Kidney glomerular epithelial cell (primary cell): Measurements from ENCODE around the gene CCDC171.
"Not testable (repeated sequence)": the region's sequence is repeated elsewhere in the genome, so short reads cannot be mapped to it uniquely, and the experiment has no call there.

Source experiments
- DNase-seq: peaks from one replicate; lab custom pipeline; 2025; lab: John Stamatoyannopoulos, UW

The CCDC171 gene

GRCh38 chr9:15763371-15763770 lies 210.5 kb downstream of the CCDC171 start:
- no peak for DNase-seq

DNA sequence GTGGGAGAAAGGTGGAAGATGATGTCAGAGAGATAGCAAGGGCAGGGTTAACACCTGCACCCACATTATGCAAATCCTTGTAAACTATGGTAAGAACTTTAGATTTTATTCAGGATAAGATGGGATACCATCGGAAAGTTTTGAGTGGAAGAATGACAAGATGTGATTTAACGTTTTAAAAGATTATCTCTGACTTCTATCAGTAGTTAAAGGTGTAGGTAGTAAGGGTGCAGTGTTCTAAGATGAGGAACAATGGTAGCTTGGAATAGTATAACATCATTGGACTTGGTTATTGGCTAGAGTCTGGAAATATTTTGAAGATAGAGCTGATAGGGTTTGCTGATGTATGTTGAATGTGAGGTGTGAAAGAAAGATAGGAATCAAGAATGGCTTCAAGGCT lies 211.3 kb downstream of the CCDC171 start:
- no peak for DNase-seq

DNA sequence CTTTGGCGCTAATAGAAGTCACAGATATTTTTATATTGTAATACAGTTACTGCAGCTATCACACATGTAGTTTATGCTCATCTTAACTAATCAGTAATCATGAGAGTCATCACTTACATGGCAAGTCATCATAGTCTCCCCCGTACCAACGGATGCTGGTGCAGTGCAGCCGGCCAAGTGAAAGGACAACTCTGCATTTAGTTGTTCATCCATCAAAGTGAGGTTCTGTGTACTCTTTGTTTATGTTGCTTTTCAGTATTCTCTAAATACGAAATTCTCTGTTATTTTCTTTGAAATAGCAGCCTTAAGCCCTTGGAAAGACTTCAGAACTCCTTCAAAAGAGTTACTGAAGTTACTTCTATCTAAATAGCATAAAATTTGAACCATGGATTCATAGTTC lies 216.7 kb downstream of the CCDC171 start:
- no peak for DNase-seq

DNA sequence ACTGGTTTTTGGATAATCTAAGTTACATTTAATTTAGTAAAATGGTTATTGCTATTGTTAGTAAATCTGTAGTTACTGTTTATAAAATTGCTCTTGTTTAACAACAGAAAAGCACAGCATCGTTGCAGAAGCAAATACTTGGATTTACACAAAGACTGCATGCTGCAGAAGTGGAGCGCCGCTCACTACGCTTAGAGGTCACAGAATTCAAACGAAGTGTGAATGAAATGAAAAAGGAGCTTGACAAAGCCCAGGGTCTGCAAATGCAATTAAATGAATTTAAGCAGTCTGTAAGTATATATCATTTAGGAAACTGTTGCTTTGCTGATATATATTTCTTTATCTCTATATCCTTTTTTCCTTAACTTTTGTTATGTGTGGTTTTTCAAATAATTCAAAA lies 226.0 kb downstream of the CCDC171 start:
- no peak for DNase-seq

DNA sequence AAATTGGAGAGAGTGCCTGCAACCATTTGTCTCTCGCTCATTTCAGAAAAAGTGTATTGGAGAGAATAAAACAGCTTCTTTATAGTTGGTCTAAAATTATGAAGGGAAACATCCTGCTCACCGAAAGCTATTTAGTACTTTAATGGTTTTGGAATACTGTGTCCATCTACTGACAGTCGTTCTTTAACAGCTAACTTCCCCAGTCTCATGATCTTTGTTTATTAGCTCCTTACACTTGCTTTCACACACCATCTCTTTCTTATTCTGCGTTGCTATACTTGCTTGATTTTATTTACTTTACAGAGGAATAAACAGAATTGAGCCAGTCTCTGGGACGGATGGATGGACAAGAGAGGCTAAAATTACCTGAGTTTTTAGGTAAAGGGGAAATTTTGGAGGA lies 229.3 kb downstream of the CCDC171 start:
- DNase-seq: no peak

GRCh38 chr9:15785584-15785983 lies 232.7 kb downstream of the CCDC171 start:
- no peak for DNase-seq

DNA sequence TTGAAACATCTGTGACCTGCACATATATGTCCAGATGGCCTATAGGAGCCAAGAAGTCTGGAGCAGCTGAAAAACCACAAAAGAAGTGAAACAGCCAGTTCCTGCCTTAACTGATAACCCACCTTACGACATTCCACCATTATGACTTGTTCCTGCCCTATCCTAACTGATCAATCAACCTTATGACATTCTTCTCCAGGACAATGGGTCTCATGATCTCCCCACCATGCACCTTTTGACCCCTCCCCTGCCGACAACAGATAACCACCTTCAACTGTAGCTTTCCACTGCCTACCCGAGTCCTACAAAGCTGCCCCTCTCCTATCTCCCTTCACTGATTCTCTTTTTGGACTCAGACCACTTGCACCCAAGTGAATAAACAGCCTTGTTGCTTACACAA lies 233.8 kb downstream of the CCDC171 start:
- DNase-seq: no peak

DNA sequence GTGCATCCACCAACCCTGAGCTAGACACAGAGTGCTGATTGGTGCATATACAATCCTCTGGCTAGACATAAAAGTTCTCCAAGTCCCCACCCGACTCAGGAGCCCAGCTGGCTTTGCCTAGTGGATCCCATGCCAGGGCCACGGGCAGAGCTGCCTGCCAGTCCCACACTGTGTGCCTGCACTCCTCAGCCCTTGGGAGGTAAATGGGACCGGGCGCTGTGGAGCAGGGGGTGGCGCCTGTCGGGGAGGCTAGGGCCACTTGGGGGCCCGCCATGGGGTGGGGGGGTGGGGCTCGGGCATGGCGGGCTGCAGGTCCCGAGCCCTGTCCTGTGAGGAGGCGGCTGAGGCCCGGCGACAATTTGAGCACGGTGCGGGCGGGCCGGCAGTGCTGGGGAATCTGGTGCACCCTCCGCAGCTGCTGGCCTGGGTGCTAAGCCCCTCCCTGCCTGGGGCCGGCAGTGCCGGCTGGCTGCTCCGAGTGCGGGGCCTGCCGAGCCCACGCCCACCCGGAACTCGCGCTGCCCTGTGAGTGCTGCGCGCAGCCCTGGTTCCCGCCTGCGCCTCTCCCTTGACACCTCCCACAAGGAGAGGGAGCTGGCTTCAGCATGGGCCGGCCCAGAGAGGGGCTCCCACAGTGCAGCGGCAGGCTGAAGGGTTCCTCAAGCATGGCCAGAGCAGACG lies 257.5 kb downstream of the CCDC171 start:
- not testable (repeated sequence) for DNase-seq

DNA sequence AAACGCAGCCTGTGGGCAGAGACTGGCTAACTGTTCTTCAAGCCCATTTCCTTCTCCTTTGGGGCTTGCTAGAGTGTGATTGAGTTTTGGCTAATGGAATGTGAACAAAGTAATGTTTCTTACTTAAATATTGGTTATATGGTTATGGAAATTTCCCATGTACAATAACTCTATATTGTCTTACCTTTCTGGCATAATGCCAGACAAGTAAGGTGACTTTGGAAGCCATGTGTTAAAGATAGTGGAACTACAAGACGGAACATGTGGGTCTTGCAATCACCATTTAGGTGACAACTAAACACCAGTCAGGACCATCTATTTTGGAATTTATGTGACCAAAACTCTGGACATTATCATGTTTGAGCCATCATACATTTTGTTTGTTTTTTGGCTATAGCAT lies 260.2 kb downstream of the CCDC171 start:
- DNase-seq: no peak

GRCh38 chr9:15824310-15824709 lies 271.5 kb downstream of the CCDC171 start:
- DNase-seq: no peak

GRCh38 chr9:15831384-15831783 lies 278.5 kb downstream of the CCDC171 start:
- no peak for DNase-seq

- no peak for DNase-seq
Observed at GRCh38 chr9:15834541-15834940, 281.7 kb downstream of the CCDC171 start.

DNA sequence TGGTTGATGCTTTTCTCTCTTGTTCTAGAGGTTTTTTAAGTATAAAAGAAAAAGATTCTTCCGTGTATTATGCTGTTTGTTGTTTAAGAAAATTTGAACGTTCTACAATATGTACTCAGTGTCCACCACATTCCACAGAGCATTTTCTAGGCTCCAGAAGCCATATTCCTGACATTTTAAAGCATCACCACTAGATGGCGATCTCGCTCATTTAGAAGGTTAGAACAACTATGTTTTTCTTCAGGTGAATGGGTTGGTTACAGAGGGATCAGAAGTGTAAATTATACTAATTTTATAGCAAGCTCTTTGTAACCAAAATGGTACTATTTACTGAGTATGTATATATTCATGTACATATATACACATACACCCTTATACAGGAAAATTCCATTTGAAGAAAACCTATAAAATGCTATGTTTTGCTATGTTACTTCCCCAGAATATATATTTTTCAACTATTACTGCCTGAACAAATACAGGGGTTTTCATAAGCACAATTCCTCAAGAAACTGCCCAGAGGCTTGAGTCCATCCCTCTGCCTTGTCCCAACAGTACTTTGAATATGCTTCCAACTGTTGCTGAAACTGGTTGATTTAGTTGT lies 284.3 kb downstream of the CCDC171 start:
- peak; percentile 78 for DNase-seq

GRCh38 chr9:15842051-15842450 lies 289.2 kb downstream of the CCDC171 start:
- DNase-seq: no peak

DNA sequence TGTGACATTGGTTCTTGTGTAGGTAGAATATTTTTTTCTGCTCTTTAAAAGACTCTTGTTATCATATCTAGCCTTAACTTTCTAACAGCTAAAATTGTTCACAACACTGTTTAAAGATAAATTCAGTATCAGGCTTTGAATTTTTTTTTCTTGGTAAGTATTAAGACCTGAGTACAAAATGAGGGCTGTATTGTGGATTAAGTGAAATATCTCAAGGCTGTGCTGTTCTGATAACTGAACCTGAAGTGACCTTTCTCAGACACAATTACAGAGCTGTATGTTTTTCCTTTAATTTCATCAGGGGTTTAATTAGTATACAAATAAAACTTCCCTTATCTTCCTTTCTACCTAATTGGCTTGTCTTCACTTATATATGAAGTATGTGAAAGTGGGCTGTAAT lies 290.5 kb downstream of the CCDC171 start:
- DNase-seq: no peak

DNA sequence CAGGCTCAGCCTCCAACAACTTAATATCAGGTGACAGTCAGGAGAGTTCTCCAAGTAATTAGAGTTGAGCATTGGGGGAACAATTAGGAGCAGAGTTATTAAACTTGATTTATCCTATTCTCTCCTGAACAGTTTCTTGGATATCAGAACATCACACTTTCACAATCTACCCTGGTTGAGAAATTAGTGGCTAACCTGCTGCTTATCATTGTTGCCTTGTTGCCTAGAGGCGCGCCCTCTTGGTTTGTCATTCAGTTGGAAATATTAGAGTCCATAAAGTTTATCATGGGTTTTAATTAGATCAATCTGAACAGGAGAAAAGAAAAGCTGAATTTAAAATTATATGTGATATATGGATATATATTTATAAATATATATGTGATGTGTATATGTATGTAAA lies 291.1 kb downstream of the CCDC171 start:
- no peak for DNase-seq

DNA sequence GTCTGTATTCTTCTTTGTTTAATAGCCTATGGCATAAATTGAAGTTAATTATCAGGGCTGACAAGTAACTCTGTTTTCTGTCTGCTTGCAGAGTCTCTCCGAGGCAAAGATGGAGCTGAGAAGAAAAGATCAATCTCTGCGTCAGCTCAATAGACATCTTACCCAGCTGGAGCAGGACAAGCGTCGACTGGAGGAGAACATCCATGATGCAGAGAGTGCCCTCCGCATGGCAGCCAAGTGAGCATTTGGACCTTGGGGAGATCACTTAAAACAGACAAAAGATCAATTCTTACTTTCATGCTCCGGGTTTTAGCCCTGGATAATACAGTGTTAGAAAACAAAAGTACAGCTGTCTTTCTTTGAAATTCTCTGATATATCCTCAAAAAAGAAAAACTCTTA lies 293.8 kb downstream of the CCDC171 start:
- no peak for DNase-seq

- no peak for DNase-seq
Observed at GRCh38 chr9:15849871-15850270, 297.0 kb downstream of the CCDC171 start.

DNA sequence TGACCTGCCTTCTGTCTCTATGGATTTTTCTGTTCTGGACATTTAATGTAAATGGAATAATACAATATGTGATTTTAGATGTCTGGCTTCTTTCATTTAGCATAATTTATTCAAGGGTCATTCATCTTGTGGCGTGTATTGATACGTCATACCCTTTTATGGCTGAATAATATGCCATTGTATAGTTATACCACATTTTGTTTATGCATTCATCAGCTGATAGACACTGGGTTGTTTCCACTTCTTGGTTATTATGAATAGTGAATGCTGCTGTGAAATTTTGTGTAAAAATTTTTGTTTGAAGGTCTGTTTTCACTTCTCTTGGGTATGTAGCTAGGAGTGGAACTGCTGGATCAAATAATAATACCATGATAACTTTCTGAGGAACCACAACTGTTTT lies 298.9 kb downstream of the CCDC171 start:
- no peak for DNase-seq

DNA sequence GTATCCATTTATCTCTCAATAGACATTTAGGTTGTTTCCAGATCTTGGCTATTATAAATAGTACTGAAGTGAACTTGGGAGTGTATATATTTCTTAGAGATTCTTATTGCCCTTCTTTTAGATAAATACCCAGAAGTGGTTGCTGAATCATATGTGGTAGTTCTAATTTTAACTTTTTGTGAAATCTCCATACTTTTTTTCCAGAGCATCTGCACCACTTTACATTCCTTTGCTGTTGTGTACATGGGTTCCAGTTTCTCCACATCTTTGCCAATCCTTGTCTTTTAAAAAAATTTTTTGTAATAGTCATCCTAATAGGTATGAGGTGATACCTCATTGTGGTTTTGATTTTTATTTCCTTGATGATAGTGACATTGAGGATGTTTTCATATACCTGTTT lies 303.7 kb downstream of the CCDC171 start:
- no peak for DNase-seq

GRCh38 chr9:15867334-15867733 lies 314.5 kb downstream of the CCDC171 start:
- no peak for DNase-seq

- DNase-seq: no peak
Observed at GRCh38 chr9:15867988-15868387, 315.1 kb downstream of the CCDC171 start.

GRCh38 chr9:15873573-15874177 lies 320.8 kb downstream of the CCDC171 start:
- DNase-seq: peak; percentile 67

DNA sequence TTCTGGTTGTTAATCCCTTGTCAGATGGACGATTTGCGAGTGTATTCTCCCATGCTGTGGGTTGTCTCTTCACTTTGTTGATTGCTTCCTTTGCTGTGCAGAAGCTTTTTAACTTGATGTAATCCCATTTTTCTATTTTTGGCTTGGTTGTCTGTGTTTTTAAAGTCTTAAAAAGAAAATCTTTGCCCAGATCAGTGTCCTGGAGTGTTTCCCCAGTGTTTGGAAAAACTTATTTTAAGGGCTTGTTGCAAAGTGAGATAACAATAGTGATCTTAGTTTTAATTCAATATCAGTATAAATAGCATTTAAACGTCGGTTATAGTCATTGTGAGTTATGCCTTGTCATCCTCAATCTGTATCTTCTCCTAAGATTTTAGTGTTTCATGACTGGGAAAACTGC lies 329.5 kb downstream of the CCDC171 start:
- no peak for DNase-seq
